HG03095 (cell line): ENCODE data around the gene KCNAB2.

Experiments used
- ATAC-seq: cut with Tn5 transposase; IDR thresholded peaks from one replicate; pipeline ENCODE4 v1.9.1; 2021; ENCODE audit warnings: moderate library complexity; ENCODE audit not compliant: unreplicated experiment

The KCNAB2 gene

DNA sequence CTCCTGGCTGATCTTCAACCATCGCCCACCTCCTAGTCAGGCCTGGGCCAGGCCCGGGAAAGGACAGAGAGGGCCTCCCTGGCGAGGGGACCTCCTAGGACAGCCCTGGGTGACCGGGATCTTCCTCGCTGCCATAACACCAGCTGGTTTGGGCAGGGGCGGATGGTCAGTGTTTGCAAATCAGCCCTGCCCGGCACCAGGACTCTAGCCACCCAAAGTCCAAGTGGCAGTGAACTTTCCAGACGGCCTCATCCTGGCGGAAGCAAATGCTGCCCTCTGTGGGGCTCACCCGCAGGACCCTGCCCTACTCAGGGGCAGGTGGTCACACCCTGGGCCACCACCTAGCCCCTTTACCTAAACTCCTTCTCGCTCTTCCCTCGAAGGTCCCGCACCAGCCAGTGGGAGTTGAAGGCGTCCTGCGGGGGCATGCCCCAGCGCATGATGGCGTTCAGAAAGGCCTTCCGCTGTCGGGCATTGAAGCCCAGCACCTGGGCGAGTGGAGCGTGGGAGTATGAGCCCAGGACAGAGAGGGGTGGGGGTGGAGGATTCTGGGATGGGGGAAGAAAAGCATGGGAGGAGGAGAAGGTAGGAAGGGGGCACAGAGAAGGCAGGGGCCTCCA lies 79.2 kb downstream of the KCNAB2 start:
- no peak for ATAC-seq

DNA sequence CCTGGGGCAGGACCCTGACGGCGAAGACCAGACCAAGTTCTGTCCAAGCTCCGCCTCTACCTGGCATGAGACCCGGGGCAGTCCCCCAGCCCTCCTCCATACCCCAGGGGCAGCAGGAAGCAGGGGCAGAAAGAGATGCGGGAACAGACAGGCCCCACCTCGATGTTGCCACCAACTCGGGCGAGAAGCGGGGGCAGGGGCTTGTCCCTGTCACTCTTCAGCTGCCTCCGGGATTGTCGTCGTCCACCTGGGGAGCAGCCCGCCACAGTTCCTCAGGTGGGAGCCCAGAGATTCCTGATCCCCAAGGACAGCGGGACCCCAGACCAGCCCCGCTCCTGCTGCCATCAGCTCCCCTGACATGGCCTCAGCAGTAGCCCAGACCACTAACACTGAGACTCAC lies 79.7 kb downstream of the KCNAB2 start:
- no peak for ATAC-seq

GRCh38 chr1:6126028-6126427 lies 80.3 kb downstream of the KCNAB2 start:
- no peak for ATAC-seq

GRCh38 chr1:6126521-6127067 lies 80.9 kb downstream of the KCNAB2 start:
- no peak for ATAC-seq

DNA sequence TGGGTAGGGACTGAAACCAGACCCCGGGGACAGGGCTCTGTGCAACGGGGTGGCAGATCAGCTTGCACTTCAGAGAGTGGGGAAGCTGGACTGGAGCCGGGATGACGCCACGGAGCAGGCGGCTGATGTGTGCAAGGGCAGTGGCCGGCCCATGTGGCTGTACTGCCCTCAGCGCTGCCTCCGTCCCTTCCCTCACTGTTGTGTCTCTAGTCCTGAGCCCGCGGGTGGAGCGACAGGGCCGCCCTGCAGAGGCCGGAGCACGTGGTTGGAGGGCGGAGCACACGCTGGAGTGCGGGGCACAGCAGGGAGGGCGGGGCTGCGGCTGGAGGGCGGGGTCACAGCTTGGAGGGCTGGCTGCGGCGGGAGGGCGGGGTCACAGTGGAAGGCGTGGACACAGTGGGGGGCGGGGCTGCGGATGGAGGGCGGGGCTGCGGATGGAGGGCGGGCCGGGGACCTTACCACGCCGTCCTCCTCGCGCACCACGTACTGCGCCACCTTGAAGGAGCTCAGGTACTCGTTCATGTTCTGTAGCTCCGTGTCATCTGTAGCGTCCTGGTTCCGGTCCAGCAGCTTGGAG lies 82.0 kb downstream of the KCNAB2 start:
- ATAC-seq: no peak

- ATAC-seq: no peak
Observed at GRCh38 chr1:6128276-6129081, 82.8 kb downstream of the KCNAB2 start.

DNA sequence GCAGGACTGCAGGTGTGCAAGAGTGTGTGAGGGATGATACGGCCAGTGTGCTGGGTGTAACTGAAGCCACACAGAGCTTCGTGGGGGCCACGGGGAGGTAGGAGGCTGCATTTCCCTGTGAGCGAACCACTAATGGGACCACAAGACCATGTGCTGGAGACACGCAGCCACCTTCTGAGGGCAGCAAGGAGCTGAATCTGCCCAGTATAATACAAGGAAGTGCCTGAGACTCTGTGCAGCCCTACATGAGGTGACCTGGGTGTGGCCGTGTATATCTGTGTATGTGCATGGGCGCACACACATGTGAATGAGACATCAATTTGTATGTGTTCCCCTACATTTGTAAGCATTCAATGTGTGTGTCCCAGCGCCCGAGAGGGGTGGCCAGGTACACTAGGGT lies 83.6 kb downstream of the KCNAB2 start:
- no peak for ATAC-seq

- ATAC-seq: no peak
Observed at GRCh38 chr1:6130036-6130435, 84.3 kb downstream of the KCNAB2 start.

DNA sequence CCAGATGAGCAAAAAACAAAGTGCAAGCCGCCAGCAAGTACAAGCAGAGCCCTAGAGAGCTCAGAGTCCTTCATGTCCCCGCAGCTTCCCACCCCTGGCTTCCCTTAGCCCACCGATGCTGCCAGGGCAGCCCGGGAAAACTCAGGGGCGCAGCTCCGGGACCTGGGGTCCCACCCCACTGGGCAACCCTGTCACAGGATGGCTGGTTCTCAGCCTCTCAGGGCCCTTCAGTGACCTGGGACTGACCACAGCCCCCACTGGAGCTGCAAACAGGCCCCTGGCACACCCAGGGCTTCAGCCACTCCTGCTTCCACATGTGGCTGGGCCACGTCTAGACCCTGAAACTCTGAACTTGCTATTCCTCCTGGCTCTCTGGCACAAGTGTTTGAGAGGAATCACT lies 84.9 kb downstream of the KCNAB2 start:
- no peak for ATAC-seq

- no peak for ATAC-seq
Observed at GRCh38 chr1:6131561-6131960, 85.9 kb downstream of the KCNAB2 start.

GRCh38 chr1:6133146-6133895 lies 87.6 kb downstream of the KCNAB2 start:
- no peak for ATAC-seq

GRCh38 chr1:6134206-6134605 lies 88.5 kb downstream of the KCNAB2 start:
- no peak for ATAC-seq

DNA sequence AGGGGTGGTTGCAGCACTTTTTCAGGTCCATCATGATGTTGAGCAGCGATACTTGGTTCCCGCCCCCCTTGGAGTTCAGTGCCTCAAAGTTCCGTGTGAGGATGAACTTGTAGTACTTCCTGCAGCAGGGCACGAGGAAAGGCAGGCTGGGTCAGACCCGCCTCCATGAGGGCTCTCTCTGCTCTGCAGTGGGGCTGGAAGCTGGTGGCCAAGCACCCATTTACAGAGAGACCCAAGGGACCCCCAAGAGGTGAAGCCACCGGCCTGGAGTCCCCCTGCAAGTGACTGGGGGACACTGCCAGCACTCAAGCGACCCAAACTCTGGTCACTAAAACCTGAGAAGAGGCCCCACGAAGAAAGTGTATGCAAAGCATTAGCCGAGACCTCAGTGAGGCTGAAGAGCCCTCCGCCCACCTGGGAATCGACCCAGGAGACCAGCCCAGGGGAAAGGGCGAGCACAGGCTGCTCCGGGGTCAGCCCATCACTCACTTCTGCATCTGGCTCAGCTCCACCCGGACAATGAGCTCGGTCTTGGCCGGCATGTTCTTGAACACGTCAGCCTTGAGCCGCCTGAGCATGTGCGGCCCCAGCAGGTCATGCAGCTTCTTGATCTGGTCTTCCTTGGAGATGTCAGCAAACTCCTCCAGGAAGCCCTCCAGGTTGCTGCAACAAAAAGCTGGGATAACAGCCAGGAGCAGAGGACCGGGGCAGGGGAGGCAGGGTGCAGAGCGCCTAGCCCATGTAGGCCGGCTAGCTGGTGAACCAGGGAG lies 89.2 kb downstream of the KCNAB2 start:
- no peak for ATAC-seq

DNA sequence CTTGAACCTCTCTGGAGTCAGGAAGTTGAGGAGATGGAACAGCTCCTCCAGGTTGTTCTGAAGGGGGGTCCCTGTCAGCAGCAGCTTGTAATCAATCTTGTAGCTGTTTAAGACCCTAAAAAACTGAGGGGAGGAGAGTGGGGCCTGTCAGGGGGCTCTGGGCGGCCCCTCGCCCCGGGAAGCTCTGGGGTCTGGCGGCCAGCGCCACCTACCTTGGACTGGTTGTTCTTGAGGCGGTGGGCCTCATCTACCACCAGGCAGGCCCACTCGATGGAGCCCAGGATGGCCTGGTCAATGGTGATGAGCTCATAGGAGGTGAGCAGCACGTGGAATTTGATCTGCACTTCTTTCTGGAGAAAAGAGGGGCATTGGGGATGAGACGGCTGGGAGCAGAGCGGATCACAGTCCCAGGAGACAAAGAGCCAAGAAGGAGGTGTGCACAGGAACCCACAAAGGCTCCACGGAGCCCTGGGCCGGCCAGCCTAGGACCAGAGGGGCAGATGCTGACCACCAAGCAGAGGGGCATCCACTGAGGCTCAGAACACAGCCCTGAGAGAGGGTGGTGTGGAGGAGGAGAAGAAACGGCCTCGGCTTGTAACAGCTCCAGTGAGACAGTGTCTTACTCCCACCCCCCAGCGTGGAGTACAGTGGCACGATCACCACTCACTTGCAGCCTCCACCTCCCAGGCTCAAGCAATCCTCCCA lies 91.0 kb downstream of the KCNAB2 start:
- no peak for ATAC-seq

DNA sequence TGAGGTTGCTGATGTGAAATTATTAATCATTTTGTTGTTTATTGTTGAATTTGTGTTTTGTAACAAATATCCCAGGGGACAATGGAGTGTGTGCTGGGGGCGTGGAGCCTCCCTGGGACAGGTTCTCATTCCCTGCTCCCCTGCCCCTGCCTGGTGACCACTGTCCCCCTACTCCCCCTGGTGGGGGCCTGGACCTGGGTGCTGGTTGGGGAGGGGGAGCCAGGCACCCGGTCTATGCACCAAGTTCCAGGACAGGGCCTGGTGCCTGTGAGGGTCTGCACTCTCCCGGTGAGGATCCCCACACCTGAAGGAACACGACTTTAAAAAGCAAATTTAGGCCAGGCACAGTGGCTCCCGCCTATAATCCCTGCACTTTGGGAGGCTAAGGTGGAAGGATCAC lies 92.1 kb downstream of the KCNAB2 start:
- ATAC-seq: no peak

DNA sequence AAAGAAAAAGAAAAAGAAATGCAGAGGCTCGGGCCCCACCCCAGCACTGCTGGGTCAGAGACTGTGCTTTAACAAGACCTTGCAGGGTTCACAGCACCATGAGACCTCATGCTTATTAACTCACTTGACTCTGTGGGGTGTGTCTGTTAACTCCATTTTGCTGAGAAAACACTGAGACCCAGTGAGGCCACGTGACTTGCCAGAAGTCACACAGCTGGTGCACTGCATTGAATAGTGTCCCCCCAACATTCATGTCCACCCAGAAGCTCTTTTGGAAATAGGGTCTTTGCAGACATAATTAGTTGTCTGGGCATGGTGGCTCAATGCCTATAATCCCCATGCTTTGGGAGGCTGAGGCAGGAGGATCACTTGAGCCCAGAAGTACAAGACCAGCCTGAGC lies 94.7 kb downstream of the KCNAB2 start:
- no peak for ATAC-seq

- ATAC-seq: no peak
Observed at GRCh38 chr1:6141592-6141991, 95.9 kb downstream of the KCNAB2 start.

GRCh38 chr1:6142036-6142621 lies 96.4 kb downstream of the KCNAB2 start:
- ATAC-seq: no peak

DNA sequence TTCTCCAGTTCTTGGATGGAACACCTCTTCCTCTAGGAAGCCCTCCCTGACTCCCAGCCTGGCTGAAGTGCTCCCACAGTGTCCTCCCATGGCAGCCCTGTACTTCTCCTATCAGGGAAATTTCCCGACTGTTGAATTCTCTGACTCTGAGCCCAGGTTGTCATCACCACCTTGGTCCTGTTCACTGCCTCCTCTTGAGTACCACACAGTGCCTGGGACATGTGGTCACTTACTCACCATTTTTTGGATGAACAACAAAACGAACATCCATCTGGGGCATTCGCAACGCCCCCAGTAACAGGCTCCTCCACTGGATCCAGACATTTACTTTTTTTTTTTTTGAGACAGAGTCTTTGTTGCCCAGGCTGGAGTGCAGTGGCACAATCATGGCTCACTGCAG lies 97.0 kb downstream of the KCNAB2 start:
- ATAC-seq: no peak

DNA sequence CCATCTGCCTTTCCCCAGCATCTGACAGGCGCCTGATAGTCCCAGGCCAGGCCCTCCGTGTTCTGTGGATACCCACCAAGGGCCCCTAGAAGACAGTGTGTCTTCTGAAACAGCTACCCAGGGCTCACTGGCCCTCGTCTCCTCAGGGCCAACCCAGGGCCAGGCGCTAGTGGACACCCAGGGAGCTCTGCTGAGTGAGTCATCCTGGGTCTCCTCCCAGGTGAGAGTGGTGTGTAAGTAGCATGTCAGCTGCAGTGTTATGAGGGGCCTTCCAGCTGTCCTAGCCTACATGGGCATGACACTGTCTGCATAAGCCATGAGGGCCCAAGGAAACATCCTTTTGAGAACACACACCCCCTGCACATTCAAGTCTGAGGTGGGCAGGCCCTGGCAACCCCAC lies 97.7 kb downstream of the KCNAB2 start:
- no peak for ATAC-seq
